Putamen (tissue), 1 donor: Measurements from ENCODE around the gene TYW1B.
"Not testable (repeated sequence)": the region's sequence is repeated elsewhere in the genome, so short reads cannot be mapped to it uniquely, and the experiment has no call there.

Source experiments
- DNase-seq: peaks from one replicate; pipeline ENCODE4 v3.0.0-alpha.2; 2016; ENCODE audit warnings: low spot score

Gene TYW1B

GRCh38 chr7:72754312-72754711, 73.7 kb downstream of the TYW1B start:
- DNase-seq = no peak

- DNase-seq = no peak
Measured at GRCh38 chr7:72753781-72754180, 74.2 kb downstream of the TYW1B start.

- not testable (repeated sequence) for DNase-seq
Measured at GRCh38 chr7:72753229-72753628, 74.8 kb downstream of the TYW1B start.

- DNase-seq = no peak
Measured at GRCh38 chr7:72751978-72752377, 76.0 kb downstream of the TYW1B start.

- no peak for DNase-seq
Measured at GRCh38 chr7:72751378-72751777, 76.6 kb downstream of the TYW1B start.

- DNase-seq = not testable (repeated sequence)
Measured at GRCh38 chr7:72748649-72749048, 79.4 kb downstream of the TYW1B start.

- not testable (repeated sequence) for DNase-seq
Measured at GRCh38 chr7:72744244-72744926, 83.6 kb downstream of the TYW1B start.

GRCh38 chr7:72743801-72744200, 84.2 kb downstream of the TYW1B start:
- DNase-seq = not testable (repeated sequence)

GRCh38 chr7:72739716-72740115, 88.3 kb downstream of the TYW1B start:
- not testable (repeated sequence) for DNase-seq

GRCh38 chr7:72735855-72736254, 92.1 kb downstream of the TYW1B start:
- not testable (repeated sequence) for DNase-seq

- not testable (repeated sequence) for DNase-seq
Measured at GRCh38 chr7:72730815-72731214, 97.2 kb downstream of the TYW1B start.

GRCh38 chr7:72730384-72730783, 97.6 kb downstream of the TYW1B start:
- not testable (repeated sequence) for DNase-seq

GRCh38 chr7:72729130-72729529, 98.9 kb downstream of the TYW1B start:
- DNase-seq = not testable (repeated sequence)

GRCh38 chr7:72722694-72723093, 105.3 kb downstream of the TYW1B start:
- DNase-seq = not testable (repeated sequence)

- DNase-seq = not testable (repeated sequence)
Measured at GRCh38 chr7:72720890-72721289, 107.1 kb downstream of the TYW1B start.

GRCh38 chr7:72717252-72717774, 110.7 kb downstream of the TYW1B start:
- not testable (repeated sequence) for DNase-seq

- DNase-seq = not testable (repeated sequence)
Measured at GRCh38 chr7:72711927-72712326, 116.1 kb downstream of the TYW1B start.

- DNase-seq = no peak
Measured at GRCh38 chr7:72710983-72711382, 117.0 kb downstream of the TYW1B start.

- DNase-seq = no peak
Measured at GRCh38 chr7:72709909-72710308, 118.1 kb downstream of the TYW1B start.

GRCh38 chr7:72708371-72709050, 119.5 kb downstream of the TYW1B start:
- DNase-seq = not testable (repeated sequence)

- DNase-seq = no peak
Measured at GRCh38 chr7:72706521-72706920, 121.5 kb downstream of the TYW1B start.

- not testable (repeated sequence) for DNase-seq
Measured at GRCh38 chr7:72705693-72706092, 122.3 kb downstream of the TYW1B start.

- DNase-seq = no peak
Measured at GRCh38 chr7:72704894-72705293, 123.1 kb downstream of the TYW1B start.
